ENCODE results near the gene CLK2.

DNA sequence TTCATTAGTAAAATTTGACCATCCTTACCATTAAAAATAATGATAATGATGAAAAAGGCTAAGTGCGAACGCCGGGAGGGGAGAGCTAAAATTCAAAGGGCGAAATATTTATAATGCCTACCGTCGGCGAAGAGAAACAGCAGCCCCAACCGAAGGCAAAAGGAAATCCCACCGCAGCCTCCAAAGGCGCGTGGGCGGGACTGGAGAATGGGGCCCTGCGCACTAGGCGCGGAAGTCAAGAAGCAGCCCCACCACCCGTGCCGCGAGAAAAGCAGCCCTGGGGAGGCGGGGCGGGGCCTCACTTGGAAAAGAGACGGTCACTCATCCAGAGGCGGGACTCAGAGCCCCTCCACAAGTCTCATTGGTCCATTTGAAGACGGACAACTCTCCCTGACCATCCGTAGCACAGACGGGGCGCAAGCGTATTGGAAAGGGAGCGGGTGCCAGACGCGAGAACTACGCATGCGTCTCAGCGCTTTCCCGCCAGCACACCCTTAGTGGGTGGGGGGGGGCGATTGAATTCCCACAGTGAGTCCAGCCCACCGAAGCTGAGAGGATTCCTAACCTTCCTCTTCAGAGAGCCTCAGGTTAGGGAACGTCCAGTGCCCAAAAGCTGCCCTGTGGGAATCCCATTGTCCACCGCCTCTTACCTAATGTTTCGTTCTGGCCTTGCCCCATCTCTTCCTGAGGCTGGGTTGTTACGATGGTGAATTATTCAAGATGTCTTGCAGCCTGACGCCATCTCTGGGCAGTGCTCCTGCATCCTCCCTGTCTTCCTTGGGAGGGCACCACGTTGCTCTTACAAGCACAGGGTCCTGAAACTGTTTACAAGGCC is 45.8 kb downstream of the CLK2 start:
- TF ChIP-seq, protein P1, sequence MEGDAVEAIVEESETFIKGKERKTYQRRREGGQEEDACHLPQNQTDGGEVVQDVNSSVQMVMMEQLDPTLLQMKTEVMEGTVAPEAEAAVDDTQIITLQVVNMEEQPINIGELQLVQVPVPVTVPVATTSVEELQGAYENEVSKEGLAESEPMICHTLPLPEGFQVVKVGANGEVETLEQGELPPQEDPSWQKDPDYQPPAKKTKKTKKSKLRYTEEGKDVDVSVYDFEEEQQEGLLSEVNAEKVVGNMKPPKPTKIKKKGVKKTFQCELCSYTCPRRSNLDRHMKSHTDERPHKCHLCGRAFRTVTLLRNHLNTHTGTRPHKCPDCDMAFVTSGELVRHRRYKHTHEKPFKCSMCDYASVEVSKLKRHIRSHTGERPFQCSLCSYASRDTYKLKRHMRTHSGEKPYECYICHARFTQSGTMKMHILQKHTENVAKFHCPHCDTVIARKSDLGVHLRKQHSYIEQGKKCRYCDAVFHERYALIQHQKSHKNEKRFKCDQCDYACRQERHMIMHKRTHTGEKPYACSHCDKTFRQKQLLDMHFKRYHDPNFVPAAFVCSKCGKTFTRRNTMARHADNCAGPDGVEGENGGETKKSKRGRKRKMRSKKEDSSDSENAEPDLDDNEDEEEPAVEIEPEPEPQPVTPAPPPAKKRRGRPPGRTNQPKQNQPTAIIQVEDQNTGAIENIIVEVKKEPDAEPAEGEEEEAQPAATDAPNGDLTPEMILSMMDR (conservative IDR thresholded peaks at IDR 0.05) = no peak; the same call in 1 of the 2 replicates
- no peak for TF ChIP-seq EZH2 (IDR thresholded peaks at IDR 0.05; ENCODE audit: low read depth)
